GM19239 (cell line): ENCODE results near the gene MDK.

ENCODE experiments used
- DNase-seq: peaks from one replicate; pipeline ENCODE4 v3.0.0; 2011; ENCODE audit warnings: low spot score; ENCODE audit not compliant: insufficient read length
- FAIRE-seq: peaks from 2 replicates; lab custom pipeline; 2011; peaks lifted over from hg19 to GRCh38; lab: Jason Lieb, UNC

Gene MDK

GRCh38 chr11:46346886-46347636 is 34.4 kb upstream of the MDK start, which contains the start of gene DGKZ:
TSS of gene DGKZ (plus strand) at chr11:46347463. CDS start at chr11:46347660, 197 bp downstream.
- peak; percentile 64 for FAIRE-seq
- DNase-seq: peak; percentile 95

GRCh38 chr11:46347637-46348311 is 33.7 kb upstream of the MDK start:
- FAIRE-seq (no peak), DNase-seq (no peak)

- DNase-seq (peak; percentile 57), FAIRE-seq (peak; percentile 80)
These were observed 32.7 kb upstream of the MDK start for GRCh38 chr11:46348566-46349401.

- DNase-seq (no peak), FAIRE-seq (no peak)
These were observed 30.8 kb upstream of the MDK start for GRCh38 chr11:46350695-46351094.

- no peak for FAIRE-seq
These were observed 30.3 kb upstream of the MDK start for GRCh38 chr11:46351148-46351547.

GRCh38 chr11:46351606-46352005 is 29.9 kb upstream of the MDK start:
- no peak for DNase-seq
- no peak for FAIRE-seq

More at GRCh38 chr11:46351148-46351547, 30.3 kb upstream of the MDK start:
- no peak for DNase-seq

- DNase-seq: no peak
- no peak for FAIRE-seq
These were observed 29.2 kb upstream of the MDK start for GRCh38 chr11:46352063-46352841.

GRCh38 chr11:46353698-46354097 is 27.8 kb upstream of the MDK start:
- no peak for FAIRE-seq
- DNase-seq: no peak

GRCh38 chr11:46356924-46357482 is 24.5 kb upstream of the MDK start:
- no peak for DNase-seq
- FAIRE-seq: no peak

- DNase-seq (no peak), FAIRE-seq (no peak)
These were observed 24.0 kb upstream of the MDK start for GRCh38 chr11:46357483-46357936.

GRCh38 chr11:46359953-46360352 is 21.5 kb upstream of the MDK start:
- FAIRE-seq: no peak

GRCh38 chr11:46360878-46361277 is 20.6 kb upstream of the MDK start:
- no peak for FAIRE-seq
- no peak for DNase-seq

More at GRCh38 chr11:46359953-46360352, 21.5 kb upstream of the MDK start:
- DNase-seq: no peak

- FAIRE-seq (peak; percentile 97), DNase-seq (peak; percentile 98)
These were observed 19.9 kb upstream of the MDK start for GRCh38 chr11:46361283-46362155.

GRCh38 chr11:46362156-46363030 is 19.1 kb upstream of the MDK start:
- FAIRE-seq (no peak), DNase-seq (no peak)

- no peak for FAIRE-seq
- no peak for DNase-seq
These were observed 18.4 kb upstream of the MDK start for GRCh38 chr11:46363031-46363407.

- no peak for FAIRE-seq
- no peak for DNase-seq
These were observed 17.9 kb upstream of the MDK start for GRCh38 chr11:46363455-46364005.

- DNase-seq (no peak), FAIRE-seq (no peak)
These were observed 17.4 kb upstream of the MDK start for GRCh38 chr11:46364056-46364455.
